ENCODE data around the gene ANXA11. TPM values are rescaled to one million over a fixed set of nuclear protein-coding genes. Genes with fewer than 3 reads are reported as not detected.
"Not testable (repeated sequence)": the region's sequence is repeated elsewhere in the genome, so short reads cannot be mapped to it uniquely, and the experiment has no call there.

Gene ANXA11
- total RNA-seq, 2 experiments from 2014 or later: 142 TPM

- intact Hi-C loops (cut with micrococcal nuclease); H3K4me1 Mint-ChIP-seq (ENCODE audit: low read depth); DNase-seq; H3K4me3 Mint-ChIP-seq; H3K9me3 Mint-ChIP-seq; H3K36me3 Mint-ChIP-seq (ENCODE audit: low read depth); H3K27ac Mint-ChIP-seq; CTCF ChIA-PET; H3K27me3 Mint-ChIP-seq (ENCODE audit: low read depth): not testable (repeated sequence)
These were observed 29.2 kb upstream of the ANXA11 start for GRCh38 chr10:80234331-80235235.

- CTCF ChIA-PET; intact Hi-C loops (cut with micrococcal nuclease); H3K4me1 Mint-ChIP-seq (ENCODE audit: low read depth): not testable (repeated sequence)
These were observed 28.5 kb upstream of the ANXA11 start for GRCh38 chr10:80233871-80234270.

GRCh38 chr10:80226723-80227122 lies 21.4 kb upstream of the ANXA11 start:
- H3K27ac Mint-ChIP-seq; H3K27me3 Mint-ChIP-seq (ENCODE audit: low read depth); H3K36me3 Mint-ChIP-seq (ENCODE audit: low read depth); DNase-seq; H3K4me3 Mint-ChIP-seq; intact Hi-C loops (cut with micrococcal nuclease); H3K4me1 Mint-ChIP-seq (ENCODE audit: low read depth); CTCF ChIA-PET; H3K9me3 Mint-ChIP-seq: not testable (repeated sequence)

More at GRCh38 chr10:80233871-80234270, 28.5 kb upstream of the ANXA11 start:
- not testable (repeated sequence) for H3K4me3 Mint-ChIP-seq; DNase-seq; H3K27ac Mint-ChIP-seq; H3K27me3 Mint-ChIP-seq (ENCODE audit: low read depth); H3K9me3 Mint-ChIP-seq; H3K36me3 Mint-ChIP-seq (ENCODE audit: low read depth)

- DNase-seq; H3K9me3 Mint-ChIP-seq; H3K27ac Mint-ChIP-seq; H3K36me3 Mint-ChIP-seq (ENCODE audit: low read depth); H3K4me3 Mint-ChIP-seq; H3K4me1 Mint-ChIP-seq (ENCODE audit: low read depth); H3K27me3 Mint-ChIP-seq (ENCODE audit: low read depth): not testable (repeated sequence)
- CTCF ChIA-PET: interaction anchor here (0.7 to 3.6 kb wide), 12 partner anchors 15 to 90 kb away, joined by 3 to 117 read pairs (median 4); no protein-coding TSS in a partner anchor
- intact Hi-C loops (cut with micrococcal nuclease): loop anchor here (5.0 kb wide), 1 partner anchor 166 kb away; no protein-coding TSS in a partner anchor
These were observed 17.7 kb upstream of the ANXA11 start for GRCh38 chr10:80223031-80223419.

- H3K27ac Mint-ChIP-seq; H3K4me1 Mint-ChIP-seq (ENCODE audit: low read depth); H3K9me3 Mint-ChIP-seq; DNase-seq; intact Hi-C loops (cut with micrococcal nuclease); H3K4me3 Mint-ChIP-seq; H3K36me3 Mint-ChIP-seq (ENCODE audit: low read depth); H3K27me3 Mint-ChIP-seq (ENCODE audit: low read depth): not testable (repeated sequence)
- CTCF ChIA-PET: interaction anchor here (1.5 kb wide), 1 partner anchor 75 kb away, joined by 12 read pairs; no protein-coding TSS in a partner anchor
These were observed 13.5 kb upstream of the ANXA11 start for GRCh38 chr10:80218878-80219277.

GRCh38 chr10:80214368-80214982 lies 9.1 kb upstream of the ANXA11 start:
- H3K9me3 Mint-ChIP-seq; CTCF ChIA-PET; DNase-seq; H3K27me3 Mint-ChIP-seq (ENCODE audit: low read depth); H3K4me3 Mint-ChIP-seq; H3K27ac Mint-ChIP-seq; intact Hi-C loops (cut with micrococcal nuclease); H3K36me3 Mint-ChIP-seq (ENCODE audit: low read depth): not testable (repeated sequence)
- H3K4me1 Mint-ChIP-seq (ENCODE audit: low read depth): peaks cover 12% of the 10 kb centered on the region

- H3K36me3 Mint-ChIP-seq (ENCODE audit: low read depth); intact Hi-C loops (cut with micrococcal nuclease); H3K9me3 Mint-ChIP-seq; H3K4me3 Mint-ChIP-seq; H3K27ac Mint-ChIP-seq; H3K27me3 Mint-ChIP-seq (ENCODE audit: low read depth); DNase-seq: not testable (repeated sequence)
- CTCF ChIA-PET: interaction anchor here (0.7 to 2.5 kb wide), 3 partner anchors 25 to 68 kb away, joined by 3 to 8 read pairs (median 3); no protein-coding TSS in a partner anchor
- peaks cover 14% of the 10 kb centered on the region for H3K4me1 Mint-ChIP-seq (ENCODE audit: low read depth)
These were observed 7.3 kb upstream of the ANXA11 start for GRCh38 chr10:80212535-80213115.

- DNase-seq: no peak
- Mint-ChIP-seq H3K36me3 (ENCODE audit: low read depth) (no peaks in the 10 kb centered on the region), H3K9me3 (peaks cover 4% of the 10 kb centered on the region), H3K4me3 (no peak overlapping the region), H3K4me1 (ENCODE audit: low read depth) (peaks cover 14% of the 10 kb centered on the region), H3K27me3 (ENCODE audit: low read depth) (no peaks in the 10 kb centered on the region), H3K27ac (no peak overlapping the region)
- CTCF ChIA-PET: interaction anchor here (1.0 to 2.5 kb wide), 2 partner anchors 24 to 67 kb away, joined by 3 to 8 read pairs; no protein-coding TSS in a partner anchor
- intact Hi-C loops (cut with micrococcal nuclease): no loop called here
These were observed 6.4 kb upstream of the ANXA11 start for GRCh38 chr10:80211786-80212185.

- intact Hi-C loops (cut with micrococcal nuclease): no loop called here
- Mint-ChIP-seq H3K27ac (no peak overlapping the region), H3K4me1 (ENCODE audit: low read depth) (peaks cover 22% of the 10 kb centered on the region), H3K27me3 (ENCODE audit: low read depth) (no peaks in the 10 kb centered on the region), H3K36me3 (ENCODE audit: low read depth) (no peaks in the 10 kb centered on the region), H3K9me3 (peaks cover 4% of the 10 kb centered on the region), H3K4me3 (no peak overlapping the region)
- no peak for DNase-seq
- CTCF ChIA-PET: interaction anchor here (1.0 kb wide), 1 partner anchor 52 kb away, joined by 3 read pairs; no protein-coding TSS in a partner anchor
These were observed 4.9 kb upstream of the ANXA11 start for GRCh38 chr10:80210259-80210658.

GRCh38 chr10:80207768-80208370 lies 2.5 kb upstream of the ANXA11 start:
- Mint-ChIP-seq H3K36me3 (ENCODE audit: low read depth) (peaks cover 4% of the 10 kb centered on the region), H3K9me3 (no peaks in the 10 kb centered on the region), H3K27me3 (ENCODE audit: low read depth) (no peaks in the 10 kb centered on the region), H3K4me3 (no peak overlapping the region), H3K4me1 (ENCODE audit: low read depth) (peaks cover 26% of the 10 kb centered on the region), H3K27ac (no peak overlapping the region)
- intact Hi-C loops (cut with micrococcal nuclease): no loop called here
- CTCF ChIA-PET: interaction anchor here (1.0 to 2.1 kb wide), 2 partner anchors 15 to 64 kb away, joined by 3 to 7 read pairs; no protein-coding TSS in a partner anchor
- no peak for DNase-seq

GRCh38 chr10:80206277-80206655 lies 929 bp upstream of the ANXA11 start:
- Mint-ChIP-seq H3K36me3 (ENCODE audit: low read depth) (peaks cover 7% of the 10 kb centered on the region), H3K9me3 (no peaks in the 10 kb centered on the region), H3K27me3 (ENCODE audit: low read depth) (no peaks in the 10 kb centered on the region), H3K4me1 (ENCODE audit: low read depth) (peaks cover 32% of the 10 kb centered on the region), H3K4me3 (peak overlapping the region; percentile 84), H3K27ac (peak overlapping the region; percentile 96)
- DNase-seq: no peak
- CTCF ChIA-PET: interaction anchor here (0.6 kb wide), 1 partner anchor 44 kb away, joined by 4 read pairs; no protein-coding TSS in a partner anchor
- intact Hi-C loops (cut with micrococcal nuclease): no loop called here

Data from activated naive CD4-positive, alpha-beta T cell treated with anti-CD3 and anti-CD28 coated beads for 36 hours (primary cell).